T-helper 17 cell (primary cell): Measurements from ENCODE around the gene MORC1. TPM values are rescaled to one million over a fixed set of nuclear protein-coding genes. Genes with fewer than 3 reads are reported as not detected.

ENCODE experiments used
- ATAC-seq: fragments of 150-1000 bp; cut with Tn5 transposase; 2 replicates; pipeline ENCODE4 v1.10.0; 2021; ENCODE audit warnings: mild to moderate bottlenecking, moderate library complexity
- DNase-seq, 3 donors: peaks; one replicate each; pipeline versions ENCODE4 v3.0.0 to v3.0.0-alpha.2; 2020 to 2021
- H3K9me3 ChIP-seq: one replicate; pipeline ENCODE4 v1.7.0; 2013; ENCODE audit warnings: low read length, mild to moderate bottlenecking; ENCODE audit not compliant: control insufficient read depth, poor library complexity, severe bottlenecking
- H3K27ac Mint-ChIP-seq: one replicate; pipeline ENCODE4 v1.8.0; 2022; ENCODE audit warnings: mild to moderate bottlenecking, moderate library complexity, mixed read lengths
- H3K27me3 Mint-ChIP-seq: one replicate; pipeline ENCODE4 v1.8.0; 2022; ENCODE audit warnings: mixed read lengths
- H3K36me3 Mint-ChIP-seq: one replicate; pipeline ENCODE4 v1.8.0; 2022; ENCODE audit warnings: low read depth, mixed read lengths
- H3K4me1 Mint-ChIP-seq: one replicate; pipeline ENCODE4 v1.8.0; 2022; ENCODE audit warnings: mild to moderate bottlenecking, mixed read lengths
- H3K4me3 Mint-ChIP-seq: one replicate; pipeline ENCODE4 v1.8.0; 2022; ENCODE audit warnings: mild to moderate bottlenecking, moderate library complexity, mixed read lengths
- total RNA-seq, 4 donors: library from RNA in 2 of 4; stranded (reverse) in 2 of 4; gene quantifications; one replicate each; pipeline ENCODE4 v1.2.3 and lab custom pipeline; 2022 to 2026

MORC1 gene
- total RNA-seq, 2 donors from 2014 or later: 0.68 TPM; not detected in 1

- H3K36me3 Mint-ChIP-seq: no peaks in the 10 kb centered on the region
These were observed 132.1 kb downstream of the MORC1 start for GRCh38 chr3:108985844-108986243.

GRCh38 chr3:108983051-108983450 lies 134.9 kb downstream of the MORC1 start:
- DNase-seq (no peak), ATAC-seq (no peak)
- Mint-ChIP-seq H3K27ac (no peak overlapping the region), H3K27me3 (peaks cover 40% of the 10 kb centered on the region), H3K4me1 (peaks cover 5% of the 10 kb centered on the region), H3K36me3 (no peaks in the 10 kb centered on the region), H3K4me3 (no peak overlapping the region)
- no peaks in the 10 kb centered on the region for H3K9me3 ChIP-seq

More at GRCh38 chr3:108985844-108986243, 132.1 kb downstream of the MORC1 start:
- peaks cover 5% of the 10 kb centered on the region for H3K4me1 Mint-ChIP-seq
- no peak overlapping the region for H3K4me3 Mint-ChIP-seq
- DNase-seq (no peak), ATAC-seq (no peak)
- no peak overlapping the region for H3K27ac Mint-ChIP-seq
- H3K27me3 Mint-ChIP-seq: peaks cover 31% of the 10 kb centered on the region
- no peaks in the 10 kb centered on the region for H3K9me3 ChIP-seq

- DNase-seq: no peak
- ATAC-seq: no peak
- peaks cover 15% of the 10 kb centered on the region for H3K27me3 Mint-ChIP-seq
- H3K27ac Mint-ChIP-seq: no peak overlapping the region
- H3K4me1 Mint-ChIP-seq: peaks cover 5% of the 10 kb centered on the region
- H3K36me3 Mint-ChIP-seq: no peaks in the 10 kb centered on the region
- no peak overlapping the region for H3K4me3 Mint-ChIP-seq
- H3K9me3 ChIP-seq: no peaks in the 10 kb centered on the region
These were observed 141.9 kb downstream of the MORC1 start for GRCh38 chr3:108976058-108976457.

- no peak for DNase-seq
- H3K4me3 Mint-ChIP-seq: no peak overlapping the region
- H3K36me3 Mint-ChIP-seq: no peaks in the 10 kb centered on the region
- no peak overlapping the region for H3K27ac Mint-ChIP-seq
- H3K9me3 ChIP-seq: no peaks in the 10 kb centered on the region
- H3K27me3 Mint-ChIP-seq: peaks cover 11% of the 10 kb centered on the region
- ATAC-seq: no peak
- peaks cover 5% of the 10 kb centered on the region for H3K4me1 Mint-ChIP-seq
These were observed 144.9 kb downstream of the MORC1 start for GRCh38 chr3:108973019-108973418.

- no peaks in the 10 kb centered on the region for H3K36me3 Mint-ChIP-seq
- H3K4me1 Mint-ChIP-seq: peaks cover 5% of the 10 kb centered on the region
- H3K27ac Mint-ChIP-seq: no peak overlapping the region
- no peaks in the 10 kb centered on the region for H3K9me3 ChIP-seq
- no peak overlapping the region for H3K4me3 Mint-ChIP-seq
- ATAC-seq (no peak), DNase-seq (no peak)
- peaks cover 11% of the 10 kb centered on the region for H3K27me3 Mint-ChIP-seq
These were observed 145.5 kb downstream of the MORC1 start for GRCh38 chr3:108972482-108972881.

GRCh38 chr3:108970561-108970960 lies 147.4 kb downstream of the MORC1 start:
- H3K4me1 Mint-ChIP-seq: peaks cover 11% of the 10 kb centered on the region
- no peaks in the 10 kb centered on the region for H3K9me3 ChIP-seq
- DNase-seq: no peak
- no peak for ATAC-seq
- H3K27me3 Mint-ChIP-seq: peaks cover 11% of the 10 kb centered on the region
- H3K27ac Mint-ChIP-seq: no peak overlapping the region
- no peak overlapping the region for H3K4me3 Mint-ChIP-seq
- no peaks in the 10 kb centered on the region for H3K36me3 Mint-ChIP-seq

- DNase-seq (no peak), ATAC-seq (no peak)
- Mint-ChIP-seq H3K4me1 (peaks cover 12% of the 10 kb centered on the region), H3K27me3 (peaks cover 11% of the 10 kb centered on the region), H3K36me3 (no peaks in the 10 kb centered on the region), H3K4me3 (no peak overlapping the region), H3K27ac (no peak overlapping the region)
- no peaks in the 10 kb centered on the region for H3K9me3 ChIP-seq
These were observed 151.2 kb downstream of the MORC1 start for GRCh38 chr3:108966773-108967172.

GRCh38 chr3:108959017-108959416 lies 158.9 kb downstream of the MORC1 start:
- H3K27ac Mint-ChIP-seq: no peak overlapping the region

GRCh38 chr3:108953700-108954099 lies 164.2 kb downstream of the MORC1 start, which contains the start of gene GUCA1C:
TSS of gene GUCA1C (minus strand) at chr3:108953879. CDS start at chr3:108953762, 117 bp downstream.
- DNase-seq: no peak
- no peak for ATAC-seq

More at GRCh38 chr3:108959017-108959416, 158.9 kb downstream of the MORC1 start:
- H3K36me3 Mint-ChIP-seq: no peaks in the 10 kb centered on the region
- no peak for DNase-seq
- peaks cover 13% of the 10 kb centered on the region for H3K27me3 Mint-ChIP-seq
- no peaks in the 10 kb centered on the region for H3K4me1 Mint-ChIP-seq
- no peak overlapping the region for H3K4me3 Mint-ChIP-seq
- ATAC-seq: no peak
- H3K9me3 ChIP-seq: no peaks in the 10 kb centered on the region

GRCh38 chr3:108953210-108953609 lies 164.7 kb downstream of the MORC1 start:
- no peak for DNase-seq
- no peaks in the 10 kb centered on the region for H3K4me1 Mint-ChIP-seq
- no peak overlapping the region for H3K4me3 Mint-ChIP-seq
- ATAC-seq: no peak
- peaks cover 33% of the 10 kb centered on the region for H3K27me3 Mint-ChIP-seq
- no peaks in the 10 kb centered on the region for H3K36me3 Mint-ChIP-seq
- H3K9me3 ChIP-seq: no peaks in the 10 kb centered on the region
- no peak overlapping the region for H3K27ac Mint-ChIP-seq

More at GRCh38 chr3:108953700-108954099, 164.2 kb downstream of the MORC1 start, which contains the start of gene GUCA1C:
- H3K4me3 Mint-ChIP-seq: no peak within 1 kb of the TSS
- H3K4me1 Mint-ChIP-seq: no peaks in the 10 kb centered on the region
- H3K9me3 ChIP-seq: no peaks in the 10 kb centered on the region
- H3K36me3 Mint-ChIP-seq: no peaks in the 10 kb centered on the region
- no peak within 1 kb of the TSS for H3K27ac Mint-ChIP-seq
- H3K27me3 Mint-ChIP-seq: peaks cover 30% of the 10 kb centered on the region

- H3K36me3 Mint-ChIP-seq: no peaks in the 10 kb centered on the region
- DNase-seq (no peak), ATAC-seq (no peak)
- H3K27ac Mint-ChIP-seq: no peak overlapping the region
- H3K9me3 ChIP-seq: no peaks in the 10 kb centered on the region
- peaks cover 33% of the 10 kb centered on the region for H3K27me3 Mint-ChIP-seq
- H3K4me1 Mint-ChIP-seq: no peaks in the 10 kb centered on the region
- H3K4me3 Mint-ChIP-seq: no peak overlapping the region
These were observed 166.0 kb downstream of the MORC1 start for GRCh38 chr3:108951820-108952501.

- no peak for ATAC-seq
- DNase-seq: no peak
- Mint-ChIP-seq H3K4me3 (no peak overlapping the region), H3K27ac (no peak overlapping the region), H3K27me3 (peaks cover 36% of the 10 kb centered on the region), H3K36me3 (no peaks in the 10 kb centered on the region), H3K4me1 (no peaks in the 10 kb centered on the region)
- no peaks in the 10 kb centered on the region for H3K9me3 ChIP-seq
These were observed 170.1 kb downstream of the MORC1 start for GRCh38 chr3:108947855-108948254.

- peaks cover 35% of the 10 kb centered on the region for H3K27me3 Mint-ChIP-seq
- ATAC-seq: no peak
- H3K36me3 Mint-ChIP-seq: no peaks in the 10 kb centered on the region
- H3K4me1 Mint-ChIP-seq: no peaks in the 10 kb centered on the region
- H3K27ac Mint-ChIP-seq: no peak overlapping the region
- H3K4me3 Mint-ChIP-seq: no peak overlapping the region
- H3K9me3 ChIP-seq: no peaks in the 10 kb centered on the region
- DNase-seq: no peak
These were observed 171.3 kb downstream of the MORC1 start for GRCh38 chr3:108946292-108947285.
